Activated CD4-positive, CD25-positive, alpha-beta regulatory T cell (primary cell): Measurements from ENCODE around the gene DHX34.
"Not testable (repeated sequence)": the region's sequence is repeated elsewhere in the genome, so short reads cannot be mapped to it uniquely, and the experiment has no call there.

Experiments
- DNase-seq, 4 experiments: peaks; one replicate each; lab custom pipeline; 2025; lab: John Stamatoyannopoulos, UW

The DHX34 gene

DNA sequence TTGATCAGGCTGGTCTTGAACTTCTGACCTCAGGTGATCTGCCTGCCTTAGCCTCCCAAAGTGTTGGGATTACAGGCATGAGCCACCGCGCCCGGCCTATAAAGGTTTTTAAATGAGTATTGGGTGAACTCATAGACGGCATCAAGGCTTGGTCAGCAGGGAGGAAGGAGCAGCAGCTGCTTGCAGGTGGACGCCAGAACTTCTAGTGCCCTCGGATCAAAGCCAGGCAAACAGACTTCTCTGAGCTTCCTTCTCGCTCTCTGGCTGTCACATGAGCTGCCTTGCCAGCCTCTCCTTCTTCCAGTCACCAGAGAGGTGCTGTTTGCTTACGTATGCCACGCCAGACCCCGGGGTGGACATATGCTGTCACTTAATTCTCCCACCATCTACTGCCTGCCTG, 16.3 kb downstream of the DHX34 start:
- DNase-seq, result not testable (repeated sequence)

DNA sequence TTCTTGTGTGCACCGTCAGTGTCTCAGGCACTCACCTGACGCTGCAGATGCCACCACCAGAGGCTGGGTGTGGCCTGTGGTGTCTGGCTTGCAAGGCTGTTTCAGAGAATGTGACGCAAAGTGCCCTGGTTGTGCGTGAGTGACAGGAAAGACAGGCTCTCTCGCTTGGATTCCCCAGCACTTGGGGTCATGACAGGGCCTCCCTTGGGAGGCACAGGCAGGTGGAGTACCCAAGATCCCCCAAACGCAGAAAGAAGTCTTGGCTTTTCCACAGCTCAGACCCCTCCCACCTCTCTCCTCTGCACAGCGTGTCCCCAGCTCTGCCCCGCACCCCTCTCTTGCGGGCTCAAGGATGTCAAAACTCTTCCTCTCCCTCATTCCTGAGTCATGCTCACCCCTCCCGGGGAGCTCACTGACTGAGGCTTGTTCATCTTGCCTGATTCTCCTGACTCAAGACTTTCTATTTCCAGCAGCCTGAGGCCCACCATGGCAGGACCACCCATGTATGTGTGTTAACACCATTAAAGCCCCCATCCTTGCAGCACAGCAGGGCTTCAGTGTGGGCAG, 21.0 kb downstream of the DHX34 start:
- no peak for DNase-seq

DNA sequence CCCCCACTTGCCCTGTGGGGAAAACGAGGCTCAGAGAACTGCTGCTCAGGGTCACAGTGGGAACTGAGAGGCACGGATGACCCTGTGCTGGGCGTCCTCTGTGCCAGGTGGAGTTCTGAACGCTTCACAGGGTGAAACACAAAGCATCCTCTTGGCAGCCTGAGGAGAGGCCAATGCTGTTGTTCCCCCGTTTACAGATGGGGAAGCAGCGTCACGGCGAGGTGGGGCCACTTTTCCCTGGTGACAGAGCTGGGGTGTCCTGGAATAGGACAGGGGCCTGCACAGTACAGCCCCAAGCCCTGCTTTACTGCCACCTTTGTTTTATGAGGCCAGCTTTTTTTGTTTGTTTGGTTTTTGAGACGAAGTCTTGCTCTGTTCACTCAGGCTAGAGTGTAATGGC, 22.1 kb downstream of the DHX34 start:
- no peak for DNase-seq

DNA sequence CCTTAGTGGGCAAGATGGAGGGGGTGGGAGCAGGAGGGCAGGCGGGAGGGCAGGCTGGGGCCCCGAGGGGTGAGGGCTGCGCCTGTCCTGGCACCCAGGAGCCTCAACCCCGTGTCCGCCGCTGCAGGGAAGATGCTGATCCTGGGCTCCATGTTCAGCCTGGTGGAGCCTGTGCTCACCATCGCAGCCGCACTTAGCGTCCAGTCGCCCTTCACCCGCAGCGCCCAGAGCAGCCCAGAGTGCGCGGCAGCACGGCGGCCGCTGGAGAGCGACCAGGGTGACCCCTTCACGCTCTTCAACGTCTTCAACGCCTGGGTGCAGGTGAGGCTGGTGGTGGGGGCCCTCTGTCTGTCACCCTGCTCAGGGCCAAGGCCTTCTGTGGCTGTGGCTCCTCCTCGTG, 23.5 kb downstream of the DHX34 start:
- no peak for DNase-seq

DNA sequence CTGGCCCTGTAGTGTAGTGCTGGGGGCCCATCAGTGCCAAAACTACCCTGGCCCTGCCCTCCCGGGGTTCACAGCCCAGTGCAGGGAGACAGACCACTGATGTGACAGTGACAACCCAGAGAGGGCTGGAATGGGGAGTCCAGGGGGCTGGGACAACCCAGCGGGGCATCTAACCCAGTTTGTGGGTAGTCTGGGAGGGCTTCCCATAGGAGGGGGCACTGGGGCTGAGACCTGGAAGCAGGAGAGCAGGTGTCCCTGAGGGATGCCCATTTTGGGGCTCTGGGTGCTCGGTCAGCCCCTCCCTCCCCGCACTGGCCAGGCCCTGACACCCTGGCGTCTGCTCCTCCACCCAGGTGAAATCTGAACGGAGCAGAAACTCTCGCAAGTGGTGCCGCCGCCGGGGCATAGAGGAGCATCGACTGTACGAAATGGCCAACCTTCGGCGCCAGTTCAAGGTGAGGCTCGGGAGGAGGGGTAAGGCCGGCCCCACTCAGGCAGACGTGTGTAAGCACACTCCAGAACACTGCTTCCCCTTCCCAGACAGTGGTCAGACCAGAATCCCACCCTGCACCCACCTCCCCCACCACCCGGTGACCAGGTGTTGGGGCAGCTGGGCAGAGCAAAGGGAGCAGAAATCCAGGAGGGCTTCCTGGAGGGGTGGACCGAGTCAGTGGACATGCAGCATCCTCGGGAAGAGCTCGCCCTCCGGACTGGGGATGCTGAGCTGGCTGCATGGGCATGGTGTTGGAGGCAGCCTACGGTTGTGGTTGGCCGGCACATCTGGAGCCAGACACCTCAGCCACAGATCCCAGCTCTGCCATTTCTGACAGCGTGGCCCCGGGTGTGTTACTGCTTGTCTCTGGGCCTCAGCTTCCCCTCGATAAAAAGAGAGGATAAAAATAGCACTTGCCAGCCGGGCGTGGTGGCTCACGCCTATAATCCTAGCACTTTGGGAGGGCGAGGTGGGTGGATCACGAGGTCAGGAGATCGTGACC, 24.4 kb downstream of the DHX34 start:
- no peak for DNase-seq

DNA sequence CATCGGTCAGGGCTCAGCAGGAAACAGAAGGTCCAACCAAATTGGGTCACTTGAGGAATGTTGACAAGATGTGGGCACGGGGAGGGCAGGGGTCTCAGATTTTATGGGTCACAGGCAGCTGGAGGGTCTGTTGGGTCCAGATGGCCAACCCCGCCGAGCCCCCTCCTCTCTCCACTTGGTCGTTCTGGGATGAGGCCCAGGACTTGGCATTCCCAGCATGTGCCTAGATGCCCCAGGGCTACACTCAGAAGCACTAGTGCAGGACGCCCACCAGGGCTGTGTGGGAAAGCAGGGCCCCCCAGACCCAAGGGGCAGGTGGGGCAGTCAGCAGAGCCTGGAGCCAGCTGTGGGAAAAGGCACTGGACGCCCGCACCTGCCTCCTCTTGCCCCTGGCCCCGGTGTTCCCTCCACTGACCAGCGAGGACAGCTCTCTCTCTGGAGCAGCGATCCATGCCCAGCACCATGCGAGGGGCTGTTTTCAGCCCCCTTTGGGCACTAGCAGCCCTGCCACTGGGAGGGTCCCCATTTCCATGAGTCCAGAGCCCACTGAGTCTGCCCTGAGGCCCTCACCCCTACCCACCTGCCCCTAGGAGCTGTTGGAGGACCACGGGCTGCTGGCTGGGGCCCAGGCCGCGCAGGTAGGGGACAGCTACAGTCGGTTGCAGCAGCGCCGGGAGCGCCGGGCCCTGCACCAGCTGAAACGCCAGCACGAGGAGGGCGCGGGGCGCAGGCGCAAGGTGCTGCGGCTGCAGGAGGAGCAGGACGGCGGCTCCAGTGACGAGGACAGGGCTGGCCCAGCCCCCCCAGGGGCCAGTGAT, 26.0 kb downstream of the DHX34 start:
- DNase-seq, result no peak

DNA sequence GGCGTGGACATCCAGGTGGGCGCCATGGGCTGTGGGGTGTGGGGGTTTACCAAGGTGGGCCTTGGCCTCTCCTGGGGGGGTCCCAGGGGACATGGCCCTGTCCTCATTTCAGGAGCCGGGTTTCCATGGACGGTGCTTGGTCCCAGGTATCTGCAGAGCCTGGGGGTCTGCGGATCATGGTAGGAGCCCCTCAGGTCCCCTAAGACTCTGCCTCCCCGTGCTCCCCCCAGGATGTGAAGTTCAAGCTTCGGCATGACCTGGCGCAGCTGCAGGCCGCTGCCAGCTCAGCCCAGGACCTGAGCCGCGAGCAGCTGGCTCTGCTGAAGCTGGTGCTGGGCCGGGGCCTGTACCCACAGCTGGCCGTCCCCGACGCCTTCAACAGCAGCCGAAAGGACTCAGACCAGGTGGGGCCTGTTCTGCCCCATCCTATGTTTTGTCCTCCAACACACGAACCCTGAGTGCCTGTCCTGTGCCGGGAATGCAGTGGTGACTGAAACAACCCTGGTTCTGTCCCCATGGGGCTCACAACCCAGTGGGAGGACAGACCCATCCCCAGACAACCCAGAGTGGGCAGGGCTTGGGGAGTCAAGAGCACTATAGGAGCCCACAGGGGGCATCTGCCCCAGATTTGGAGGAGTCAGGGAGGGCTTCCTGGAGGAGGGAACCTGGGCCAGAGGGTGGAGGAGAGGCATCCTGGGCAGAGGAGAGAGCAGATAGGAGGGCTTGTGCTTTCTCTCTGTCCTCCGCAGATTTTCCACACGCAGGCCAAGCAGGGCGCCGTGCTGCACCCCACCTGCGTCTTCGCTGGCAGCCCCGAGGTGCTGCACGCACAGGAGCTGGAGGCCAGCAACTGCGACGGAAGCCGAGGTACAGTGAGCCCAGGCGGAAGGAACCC, 26.8 kb downstream of the DHX34 start:
- DNase-seq, result no peak

DNA sequence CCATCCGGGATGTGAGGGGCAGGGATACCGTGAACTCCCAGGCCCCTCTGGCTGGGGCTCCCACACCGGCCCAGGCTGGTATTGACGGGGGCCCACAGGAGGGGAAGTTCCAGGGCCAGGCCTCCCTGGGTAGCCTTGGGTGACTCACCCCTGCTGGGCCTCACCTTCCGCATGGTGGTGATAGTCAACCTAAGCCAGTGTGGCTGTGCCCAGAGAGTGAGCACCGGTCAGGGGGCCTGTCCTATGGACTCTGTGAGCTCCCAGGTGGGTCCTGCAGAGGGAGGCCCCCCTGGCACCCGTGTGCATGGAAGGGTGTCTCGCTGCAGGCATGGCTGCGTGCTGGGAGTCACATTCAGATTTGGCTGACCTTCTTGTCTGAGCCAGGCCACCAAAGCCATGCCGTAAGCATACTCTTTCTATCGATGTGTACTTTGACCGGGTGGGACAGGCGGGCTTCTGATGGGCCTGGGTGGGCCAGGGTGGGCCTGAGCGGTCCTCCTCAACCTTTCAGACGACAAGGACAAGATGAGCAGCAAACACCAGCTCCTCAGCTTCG, 27.6 kb downstream of the DHX34 start:
- no peak for DNase-seq

DNA sequence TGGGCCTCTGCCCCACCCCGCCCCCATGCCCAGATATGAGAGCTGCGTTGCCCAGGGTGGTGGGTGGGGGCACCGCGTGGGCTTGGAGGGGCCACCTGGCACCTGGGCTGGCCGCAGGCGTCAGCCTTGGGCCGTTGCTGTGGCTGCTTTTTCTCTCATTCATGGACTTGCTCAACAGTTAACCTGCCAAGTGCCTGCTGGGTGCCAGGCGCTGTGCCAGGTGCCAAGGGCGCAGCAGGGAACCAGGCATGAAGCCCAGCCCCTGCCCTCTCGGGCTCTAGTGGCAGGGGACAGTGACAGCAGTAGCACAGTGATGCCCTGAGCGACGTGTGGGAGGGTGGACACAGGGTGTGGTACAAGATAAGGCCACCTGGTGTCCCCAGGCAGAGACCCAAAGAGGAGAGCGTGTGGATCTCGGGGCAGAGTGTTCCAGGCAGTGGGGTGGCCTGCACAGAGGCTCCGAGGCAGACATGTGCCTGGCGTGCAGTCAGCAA, 28.1 kb downstream of the DHX34 start:
- DNase-seq, result no peak

DNA sequence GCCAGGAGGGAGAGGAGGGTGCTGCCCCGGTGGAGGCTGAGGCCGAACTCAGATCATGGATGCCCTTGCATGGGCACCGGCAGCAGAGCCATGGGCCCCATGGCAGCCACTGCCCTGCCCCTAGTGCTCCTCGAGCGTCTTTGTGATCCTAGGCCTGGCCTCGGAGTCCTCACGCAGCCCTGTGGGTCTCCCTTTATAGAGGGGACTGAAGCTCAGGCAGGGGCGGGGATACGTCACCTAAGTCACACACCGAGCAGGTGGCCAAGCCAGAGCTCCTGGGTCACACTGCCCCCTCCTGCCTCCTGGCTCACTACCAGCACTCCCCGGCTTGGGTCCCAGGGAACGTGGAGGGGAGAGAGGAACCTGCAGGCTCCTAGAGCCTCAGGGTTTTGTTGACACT, 28.7 kb downstream of the DHX34 start:
- no peak for DNase-seq

DNA sequence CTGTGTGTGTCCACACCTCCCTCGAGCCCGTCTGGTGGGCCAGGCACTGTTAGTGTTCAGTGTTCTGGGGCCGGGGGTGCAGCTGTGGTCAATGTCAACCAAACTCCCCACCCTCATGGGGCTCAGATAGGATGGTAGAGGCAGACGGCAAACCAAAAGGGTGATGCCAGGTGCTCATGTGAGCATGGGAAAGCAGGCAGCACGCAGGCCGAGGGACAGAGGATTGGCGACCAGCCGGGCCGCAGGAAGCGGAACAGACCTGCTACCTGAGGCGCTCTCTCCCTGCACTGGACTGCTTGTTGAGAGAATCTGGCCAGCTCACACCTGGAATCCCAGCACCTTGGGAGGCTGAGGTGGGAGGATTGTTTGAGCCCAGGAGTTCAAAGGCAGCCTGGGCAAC, 29.1 kb downstream of the DHX34 start:
- no peak for DNase-seq

DNA sequence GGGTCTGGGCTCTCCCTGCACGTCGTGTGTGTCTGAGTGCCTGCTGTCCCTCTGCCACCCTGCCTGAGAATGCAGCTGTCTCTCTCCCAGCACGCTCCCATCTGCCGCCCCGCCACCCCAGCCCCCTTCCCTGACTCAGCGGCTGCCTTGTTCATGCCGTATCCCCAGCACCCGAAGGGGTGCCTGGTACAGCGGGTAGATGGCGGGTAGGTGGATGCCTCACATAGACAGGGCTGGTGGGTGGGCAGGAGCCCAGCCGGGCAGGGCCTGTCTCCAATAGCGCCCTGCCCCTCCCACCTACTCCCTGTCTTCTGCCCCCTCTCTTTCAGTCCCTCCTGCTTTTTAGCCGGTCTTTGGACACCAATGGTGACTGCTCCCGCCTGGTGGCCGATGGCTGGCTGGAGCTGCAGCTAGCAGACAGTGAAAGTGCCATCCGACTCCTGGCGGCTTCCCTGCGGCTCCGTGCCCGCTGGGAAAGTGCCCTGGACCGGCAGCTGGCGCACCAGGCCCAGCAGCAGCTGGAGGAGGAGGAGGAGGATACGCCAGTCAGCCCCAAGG, 30.3 kb downstream of the DHX34 start:
- no peak for DNase-seq

DNA sequence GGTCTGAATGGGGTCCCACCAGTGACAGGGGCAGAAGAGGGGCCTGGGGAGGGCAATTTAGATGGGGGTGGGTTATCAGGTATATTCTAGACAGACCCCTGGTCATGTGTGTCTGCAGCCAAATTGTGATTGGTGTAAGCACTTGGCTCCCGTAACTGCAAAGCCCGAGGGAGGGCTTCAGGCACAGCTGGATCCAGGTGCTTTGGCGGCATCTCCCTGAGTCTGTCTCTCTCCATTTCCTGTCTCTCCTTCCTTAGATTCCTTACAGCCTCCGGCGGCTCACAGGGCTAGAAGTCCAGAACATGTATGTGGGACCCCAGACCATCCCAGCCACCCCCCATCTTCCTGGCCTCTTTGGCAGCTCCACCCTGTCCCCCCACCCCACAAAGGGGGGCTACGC, 31.4 kb downstream of the DHX34 start:
- DNase-seq, result no peak

DNA sequence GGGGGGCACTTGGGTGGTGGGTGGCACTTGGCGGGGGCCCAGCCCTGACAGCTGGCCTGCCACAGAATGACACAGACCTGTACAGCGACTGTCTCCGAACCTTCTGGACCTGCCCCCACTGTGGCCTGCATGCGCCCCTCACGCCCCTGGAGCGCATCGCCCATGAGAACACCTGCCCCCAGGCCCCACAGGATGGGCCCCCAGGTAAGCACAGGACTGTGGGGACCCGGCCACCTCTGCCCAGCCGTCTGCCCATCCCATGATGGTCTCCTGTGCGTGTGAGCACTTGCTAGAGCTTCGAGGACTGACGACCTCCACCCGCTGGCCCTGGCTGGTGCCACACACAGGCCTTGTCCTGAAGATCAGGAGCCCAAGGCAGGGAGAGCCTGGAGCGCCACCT, 32.0 kb downstream of the DHX34 start:
- DNase-seq, result no peak

DNA sequence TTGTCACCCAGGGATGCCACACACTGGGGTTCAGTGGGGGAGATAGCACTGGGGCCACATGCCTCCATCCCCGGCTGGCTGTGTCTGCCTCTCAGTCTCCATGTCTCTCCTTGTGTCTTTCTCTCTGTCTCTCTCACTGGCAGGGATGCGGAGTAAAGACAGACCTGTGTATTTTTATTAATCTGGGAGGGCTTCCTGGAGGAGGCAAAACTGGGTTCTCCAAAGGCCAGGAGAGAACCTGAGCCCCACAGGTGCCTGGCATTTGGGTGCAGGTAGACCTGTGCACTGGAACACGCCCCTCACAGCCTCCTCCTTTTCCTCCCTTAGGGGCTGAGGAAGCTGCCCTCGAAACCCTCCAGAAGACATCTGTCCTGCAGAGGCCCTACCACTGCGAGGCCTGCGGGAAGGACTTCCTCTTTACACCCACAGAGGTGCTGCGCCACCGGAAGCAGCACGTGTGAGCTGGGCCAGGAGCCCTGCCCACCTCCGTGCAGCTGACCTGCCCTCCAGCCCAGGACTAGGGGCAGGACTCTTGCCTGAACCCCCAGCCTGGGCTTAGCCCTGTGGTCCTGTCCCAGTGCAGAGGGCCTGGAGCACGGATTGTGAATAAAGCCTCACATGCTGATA, 32.7 kb downstream of the DHX34 start:
- no peak for DNase-seq

DNA sequence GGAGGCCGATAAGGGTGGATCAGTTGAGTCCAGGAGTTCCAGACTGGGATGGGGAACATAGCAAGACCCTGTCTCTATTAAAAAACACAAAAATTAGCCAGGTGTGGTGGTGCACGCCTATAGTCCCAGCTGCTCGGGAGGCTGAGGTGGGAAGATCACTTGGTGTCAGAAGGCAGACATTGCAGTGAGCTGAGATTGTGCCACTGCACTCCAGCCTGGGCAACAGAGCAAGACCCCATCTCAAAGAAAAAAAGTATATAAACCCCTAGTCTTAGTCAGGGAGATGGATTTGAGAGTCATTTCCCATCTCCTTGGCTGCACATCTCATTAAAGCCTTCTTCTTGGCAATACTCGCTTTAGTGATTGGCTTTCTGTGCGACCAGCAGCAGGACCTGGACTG, 34.8 kb downstream of the DHX34 start:
- DNase-seq, result not testable (repeated sequence)

DNA sequence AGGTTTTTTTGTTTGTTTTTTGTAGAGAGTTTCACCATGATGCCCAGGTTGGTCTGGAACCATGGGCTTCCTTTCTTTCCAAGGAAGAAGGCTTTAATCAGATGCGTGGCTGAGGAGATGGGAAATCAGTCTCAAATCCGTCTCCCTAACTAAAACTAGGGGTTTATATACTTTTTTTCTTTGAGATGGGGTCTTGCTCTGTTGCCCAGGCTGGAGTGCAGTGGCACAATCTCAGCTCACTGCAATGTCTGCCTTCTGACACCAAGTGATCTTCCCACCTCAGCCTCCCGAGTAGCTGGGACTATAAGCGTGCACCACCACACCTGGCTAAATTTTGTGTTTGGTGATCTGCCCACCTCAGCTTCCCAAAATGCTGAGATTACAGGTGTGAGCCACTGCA, 35.4 kb downstream of the DHX34 start:
- not testable (repeated sequence) for DNase-seq

DNA sequence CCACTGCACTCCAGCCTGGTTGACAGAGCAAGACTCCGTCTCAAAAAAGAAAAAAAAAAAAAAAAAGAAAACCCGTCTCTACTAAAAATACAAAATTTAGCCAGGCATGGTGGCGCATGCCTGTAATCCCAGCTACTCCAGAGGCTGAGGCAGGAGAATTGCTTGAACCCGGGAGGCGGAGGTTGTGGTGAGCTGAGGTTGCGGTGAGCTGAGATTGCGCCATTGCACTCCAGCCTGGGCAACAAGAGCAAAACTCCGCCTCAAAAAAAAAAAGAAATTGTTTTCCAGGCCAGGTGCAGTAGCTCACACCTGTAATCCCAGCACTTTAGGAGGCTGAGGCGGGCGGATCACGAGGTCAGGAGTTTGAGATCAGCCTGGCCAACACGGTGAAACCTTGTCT, 37.5 kb downstream of the DHX34 start:
- not testable (repeated sequence) for DNase-seq

DNA sequence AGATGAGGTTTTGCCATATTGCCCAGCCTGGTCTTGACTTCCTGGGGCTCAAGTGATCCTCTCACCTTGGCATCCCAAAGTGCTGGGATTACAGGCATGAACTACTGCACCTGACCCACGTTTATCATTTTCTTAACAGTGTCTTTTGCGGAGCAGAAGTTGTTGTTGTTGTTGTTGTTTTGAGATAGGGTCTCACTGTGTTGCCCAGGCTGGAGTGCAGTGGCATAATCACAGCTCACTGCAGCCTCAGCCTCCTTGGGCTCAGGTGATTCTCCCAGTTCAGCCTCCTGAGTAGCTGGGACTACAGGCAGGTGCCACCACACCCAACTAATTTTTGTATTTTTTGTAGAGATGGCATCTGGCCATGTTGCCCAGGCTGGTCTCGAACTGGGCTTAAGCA, 38.5 kb downstream of the DHX34 start:
- DNase-seq, result not testable (repeated sequence)

DNA sequence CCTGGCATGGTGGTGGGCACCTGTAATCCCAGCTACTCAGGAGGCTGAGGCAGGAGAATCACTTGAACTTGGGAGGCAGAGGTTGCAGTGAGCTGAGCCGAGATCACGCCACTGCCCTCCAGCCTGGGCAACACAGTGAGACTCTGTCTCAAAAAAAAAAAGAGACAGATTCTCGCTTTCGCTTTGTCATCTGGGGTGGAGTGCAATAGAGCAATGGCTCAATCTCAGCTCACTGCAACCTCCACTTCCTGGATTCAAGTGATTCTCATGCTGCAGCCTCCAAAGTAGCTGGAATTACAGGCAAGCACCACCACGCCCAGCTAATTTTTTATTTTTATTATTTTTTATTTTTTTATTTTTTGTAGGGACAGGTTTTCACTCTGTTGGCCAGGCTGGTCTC, 39.6 kb downstream of the DHX34 start:
- not testable (repeated sequence) for DNase-seq
